DND-41 (cell line): ENCODE data around the gene FBN1.

Experiments
- EZH2 ChIP-seq: IDR thresholded peaks from 3 replicates; pipeline ENCODE4 v1.6.1; 2012; ENCODE audit warnings: borderline replicate concordance, low read depth, mild to moderate bottlenecking, moderate library complexity, low read length, inconsistent platforms; ENCODE audit not compliant: severe bottlenecking
- TF ChIP-seq, protein P1 (sequence below): IDR thresholded peaks from 2 replicates; pipeline ENCODE4 v1.5.1; 2012; ENCODE audit warnings: borderline replicate concordance, low read length, moderate library complexity, mild to moderate bottlenecking; ENCODE audit not compliant: poor library complexity, severe bottlenecking; ENCODE audit errors: extremely low read depth

DNA sequence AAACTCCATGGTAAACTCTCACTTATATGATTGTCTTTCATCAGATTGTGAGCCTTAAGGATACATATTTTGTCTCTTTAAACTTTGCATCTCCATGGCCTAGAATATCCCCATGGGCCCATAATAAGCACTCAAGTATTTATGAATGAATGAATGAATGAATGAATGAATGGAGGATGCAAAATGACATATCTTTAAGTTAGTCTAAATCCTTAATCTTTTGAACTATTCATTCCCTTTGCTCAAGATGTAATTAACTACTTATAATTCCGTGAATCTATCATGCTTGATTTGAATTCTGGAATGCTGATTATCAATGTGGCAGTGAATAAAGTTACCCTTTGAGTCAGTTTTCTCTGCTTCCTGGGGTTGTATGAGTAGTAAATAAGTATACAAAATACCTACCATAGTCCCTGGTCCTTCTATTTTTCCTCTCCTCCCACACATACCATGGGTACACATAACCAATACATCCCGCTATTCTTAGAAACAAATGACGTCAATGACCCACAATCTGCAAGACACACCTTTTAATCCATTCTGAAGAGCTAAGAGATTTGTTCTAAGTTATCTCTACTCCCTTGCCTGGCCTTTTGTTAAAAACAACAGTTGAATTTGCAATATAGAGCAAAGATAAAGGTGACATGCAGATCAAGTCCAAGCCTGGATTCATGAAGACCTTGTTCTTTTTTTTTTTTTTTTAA lies 94.5 kb downstream of the FBN1 start:
- TF ChIP-seq, protein P1, sequence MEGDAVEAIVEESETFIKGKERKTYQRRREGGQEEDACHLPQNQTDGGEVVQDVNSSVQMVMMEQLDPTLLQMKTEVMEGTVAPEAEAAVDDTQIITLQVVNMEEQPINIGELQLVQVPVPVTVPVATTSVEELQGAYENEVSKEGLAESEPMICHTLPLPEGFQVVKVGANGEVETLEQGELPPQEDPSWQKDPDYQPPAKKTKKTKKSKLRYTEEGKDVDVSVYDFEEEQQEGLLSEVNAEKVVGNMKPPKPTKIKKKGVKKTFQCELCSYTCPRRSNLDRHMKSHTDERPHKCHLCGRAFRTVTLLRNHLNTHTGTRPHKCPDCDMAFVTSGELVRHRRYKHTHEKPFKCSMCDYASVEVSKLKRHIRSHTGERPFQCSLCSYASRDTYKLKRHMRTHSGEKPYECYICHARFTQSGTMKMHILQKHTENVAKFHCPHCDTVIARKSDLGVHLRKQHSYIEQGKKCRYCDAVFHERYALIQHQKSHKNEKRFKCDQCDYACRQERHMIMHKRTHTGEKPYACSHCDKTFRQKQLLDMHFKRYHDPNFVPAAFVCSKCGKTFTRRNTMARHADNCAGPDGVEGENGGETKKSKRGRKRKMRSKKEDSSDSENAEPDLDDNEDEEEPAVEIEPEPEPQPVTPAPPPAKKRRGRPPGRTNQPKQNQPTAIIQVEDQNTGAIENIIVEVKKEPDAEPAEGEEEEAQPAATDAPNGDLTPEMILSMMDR = no peak
- no peak for TF ChIP-seq EZH2
